OCI-M1 (cell line): ENCODE results near the gene SASH3.

Experiments
- DNase-seq: peaks from one replicate; lab custom pipeline; 2025; lab: John Stamatoyannopoulos, UW

Gene SASH3

DNA sequence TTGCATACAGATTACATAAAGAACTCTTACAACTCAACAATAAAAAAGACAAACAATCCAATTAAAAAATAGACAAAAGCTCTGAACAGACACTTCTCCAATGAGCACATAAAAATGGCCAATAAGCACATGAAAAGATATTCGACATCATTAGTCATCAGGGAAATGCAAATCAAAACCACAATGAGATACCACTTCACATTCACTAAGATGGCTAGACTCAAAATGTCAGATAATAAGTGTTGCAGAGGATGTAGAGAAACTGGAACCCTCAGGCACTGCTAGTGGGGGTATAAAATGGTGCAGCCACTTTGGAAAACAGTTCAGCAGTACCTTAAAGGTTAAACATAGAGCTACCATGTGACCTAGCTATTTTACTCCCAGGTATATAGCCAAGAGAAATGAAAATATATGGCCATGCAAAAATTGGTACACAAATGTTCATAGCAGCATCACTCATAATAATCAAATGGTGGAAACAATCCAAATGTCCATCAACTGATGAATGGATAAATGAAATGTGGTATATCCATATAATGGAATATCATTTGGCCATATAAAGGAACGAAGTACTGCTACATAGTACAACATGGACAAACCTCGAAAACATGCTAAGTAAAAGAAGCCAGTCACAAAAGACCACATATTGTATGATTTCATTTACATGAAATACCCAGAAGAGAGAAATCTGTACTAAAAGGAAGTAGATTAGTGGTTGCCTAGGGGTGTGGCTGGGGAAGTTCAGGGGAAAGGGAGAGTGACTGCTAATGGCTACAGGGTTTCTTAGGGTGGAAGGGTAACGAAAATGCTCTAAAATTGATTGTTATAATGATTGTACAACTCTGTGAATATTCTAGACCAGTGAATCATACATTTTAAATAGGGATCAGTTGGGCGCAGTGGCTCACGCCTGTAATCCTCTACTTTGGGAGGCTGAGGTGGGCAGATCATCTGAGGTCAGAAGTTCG, 29.4 kb downstream of the SASH3 start:
- peak; percentile 51 for DNase-seq

DNA sequence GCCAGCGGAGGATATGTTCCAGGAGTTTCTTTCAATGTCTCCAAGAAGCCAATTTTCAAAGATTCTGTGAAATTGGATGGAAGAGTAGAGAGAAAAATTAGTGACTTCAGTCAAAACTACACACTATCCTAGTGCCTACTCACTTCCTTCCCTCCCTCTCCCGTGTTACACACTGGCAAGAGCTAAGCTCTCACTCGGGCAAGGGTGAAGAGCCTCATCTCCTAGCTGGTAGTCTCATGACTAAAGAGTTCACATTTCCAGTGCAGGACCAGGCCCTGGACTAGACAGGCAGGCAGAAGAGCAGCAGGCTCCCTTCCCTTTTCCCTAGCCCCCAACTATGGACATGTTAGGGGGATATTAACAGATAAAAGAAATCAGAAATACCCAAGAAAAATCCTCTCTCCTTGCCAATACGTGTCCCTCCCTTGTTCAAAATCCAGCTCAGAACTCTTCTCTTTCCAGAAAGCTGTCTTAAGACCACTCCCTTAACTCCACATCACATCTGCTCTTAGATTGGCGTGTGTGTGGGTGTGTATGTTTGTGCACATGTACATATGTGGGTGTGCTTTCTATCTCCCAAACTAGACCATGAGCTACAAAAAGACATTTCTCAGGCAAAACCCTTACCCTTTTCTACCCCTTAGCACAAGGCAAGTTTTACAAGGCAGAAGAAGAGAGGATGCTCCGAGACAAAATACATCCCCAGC, 34.1 kb downstream of the SASH3 start:
- no peak for DNase-seq

DNA sequence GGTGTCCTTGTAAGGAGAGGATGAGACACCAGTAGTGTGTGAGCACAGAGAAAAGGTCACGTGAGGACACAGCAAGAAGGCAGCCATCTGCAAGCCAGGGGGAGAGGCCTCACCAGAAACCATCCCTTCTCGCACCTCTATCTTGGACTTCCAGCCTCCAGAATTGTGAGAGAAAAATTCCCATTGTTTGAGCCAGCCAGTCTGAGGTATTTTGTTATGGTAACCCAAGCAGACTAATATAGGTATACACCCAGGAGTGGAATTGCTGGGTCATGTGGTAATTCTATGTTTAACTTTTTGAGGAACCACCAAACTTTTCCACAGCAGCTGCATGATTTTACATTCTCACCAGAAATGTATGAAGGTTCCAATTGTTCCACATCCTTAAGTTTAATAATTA, 38.4 kb downstream of the SASH3 start:
- no peak for DNase-seq

DNA sequence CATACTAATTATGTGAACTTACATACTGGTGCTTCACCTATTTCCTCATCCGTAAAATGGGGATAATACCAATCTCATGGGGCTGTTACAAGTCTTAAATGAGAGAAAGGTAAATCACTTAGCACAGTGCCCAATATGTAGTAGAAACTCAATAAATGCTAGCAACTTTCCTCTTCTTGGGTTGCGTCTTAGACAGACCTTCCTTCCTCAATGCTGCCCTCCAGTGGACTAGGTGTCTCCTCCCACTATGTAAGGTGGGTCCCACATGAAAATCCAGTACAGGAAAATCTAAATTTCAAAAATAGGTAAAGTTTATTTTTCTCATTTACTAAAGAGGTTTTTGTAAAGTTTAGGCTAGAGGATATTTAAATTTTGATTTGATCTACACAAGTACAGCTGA, 43.4 kb downstream of the SASH3 start:
- peak; percentile 63 for DNase-seq

DNA sequence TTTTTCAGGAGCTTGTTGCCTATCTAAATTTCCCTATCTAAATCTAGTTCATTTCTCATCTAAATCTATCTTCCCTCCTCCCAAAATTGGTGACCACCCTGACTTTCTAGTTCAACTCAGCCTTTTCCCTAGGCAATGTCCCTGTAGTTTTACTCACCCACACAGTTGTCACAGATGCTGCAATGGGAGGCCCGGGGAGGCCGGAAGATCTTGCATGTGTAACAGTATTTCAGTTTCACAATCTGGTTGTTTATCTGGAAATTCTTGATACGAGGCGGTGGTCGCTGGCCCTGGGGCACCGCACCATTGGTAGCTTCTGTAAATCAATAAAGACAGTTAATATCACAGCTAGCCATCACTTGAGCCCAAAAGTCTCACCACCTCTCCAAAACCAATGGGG, 43.8 kb downstream of the SASH3 start:
- DNase-seq, result no peak

DNA sequence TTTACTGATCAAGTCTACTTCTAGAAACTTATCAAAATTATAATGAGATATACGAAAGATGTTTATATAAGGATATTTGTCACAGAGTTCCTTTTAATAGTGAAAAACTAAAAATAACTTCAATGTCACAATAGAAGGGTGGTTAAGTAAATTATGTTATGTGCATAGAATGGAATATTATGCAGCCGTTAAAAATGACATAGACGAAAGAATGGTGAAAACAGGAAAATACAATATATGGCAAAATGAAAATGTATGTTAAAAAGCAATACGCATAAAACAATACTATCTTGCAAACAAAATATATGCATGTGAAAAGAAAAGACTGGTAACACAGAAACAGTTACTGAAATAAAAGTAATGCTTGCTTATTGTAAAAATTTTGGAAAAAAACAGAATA, 44.9 kb downstream of the SASH3 start:
- no peak for DNase-seq

DNA sequence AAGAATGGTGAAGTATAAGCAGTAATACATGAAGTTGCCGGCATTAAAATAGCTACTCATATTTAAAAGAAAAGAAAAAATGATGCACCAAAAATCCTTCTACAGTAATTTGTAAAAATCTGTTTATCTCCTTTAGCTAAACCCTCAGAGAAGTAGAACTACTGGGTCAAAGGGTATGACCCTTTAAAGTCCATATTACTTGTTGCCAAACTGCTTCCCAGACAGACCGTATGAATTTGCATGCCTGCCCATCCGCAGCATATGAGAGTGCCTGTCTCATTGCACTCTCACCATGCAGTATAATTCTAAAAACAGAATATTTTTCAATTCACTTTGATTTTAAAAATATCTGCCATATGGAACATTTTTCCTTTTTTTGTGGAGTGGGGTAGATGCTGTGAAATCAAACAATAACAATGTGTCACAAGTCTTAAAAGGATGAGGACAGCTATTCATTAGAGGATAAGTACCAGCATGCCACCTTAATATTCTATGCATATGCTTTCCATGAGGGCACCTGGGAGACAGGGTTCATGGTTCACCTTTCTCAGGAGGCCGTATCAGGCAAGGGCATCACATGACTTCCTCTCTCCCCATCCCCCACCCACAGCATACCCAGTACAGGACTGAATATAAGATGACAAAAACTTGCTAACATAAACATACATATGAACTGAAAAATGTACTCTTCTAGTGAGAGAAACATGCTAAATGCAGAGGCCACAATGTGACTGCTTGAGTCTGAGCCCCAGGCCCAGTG, 46.2 kb downstream of the SASH3 start:
- no peak for DNase-seq

DNA sequence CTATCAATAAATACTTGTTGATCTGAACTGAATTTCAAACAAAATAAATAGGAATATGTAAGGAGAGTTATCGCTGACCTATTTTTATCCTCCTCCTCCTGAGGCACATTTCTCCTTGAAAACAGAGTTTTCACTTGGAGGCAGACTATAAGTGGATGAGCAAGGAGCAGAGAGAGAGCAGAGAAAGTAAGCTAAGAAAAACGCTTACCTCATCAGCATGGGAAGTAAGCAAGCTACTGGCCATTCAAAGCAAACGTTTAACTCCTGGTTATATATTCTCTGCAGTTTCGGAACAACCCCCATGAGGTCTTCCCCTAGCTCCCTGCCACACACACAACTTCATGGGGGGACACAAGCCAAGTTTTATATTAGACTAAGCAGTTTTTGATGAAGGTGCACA, 50.7 kb downstream of the SASH3 start:
- no peak for DNase-seq

DNA sequence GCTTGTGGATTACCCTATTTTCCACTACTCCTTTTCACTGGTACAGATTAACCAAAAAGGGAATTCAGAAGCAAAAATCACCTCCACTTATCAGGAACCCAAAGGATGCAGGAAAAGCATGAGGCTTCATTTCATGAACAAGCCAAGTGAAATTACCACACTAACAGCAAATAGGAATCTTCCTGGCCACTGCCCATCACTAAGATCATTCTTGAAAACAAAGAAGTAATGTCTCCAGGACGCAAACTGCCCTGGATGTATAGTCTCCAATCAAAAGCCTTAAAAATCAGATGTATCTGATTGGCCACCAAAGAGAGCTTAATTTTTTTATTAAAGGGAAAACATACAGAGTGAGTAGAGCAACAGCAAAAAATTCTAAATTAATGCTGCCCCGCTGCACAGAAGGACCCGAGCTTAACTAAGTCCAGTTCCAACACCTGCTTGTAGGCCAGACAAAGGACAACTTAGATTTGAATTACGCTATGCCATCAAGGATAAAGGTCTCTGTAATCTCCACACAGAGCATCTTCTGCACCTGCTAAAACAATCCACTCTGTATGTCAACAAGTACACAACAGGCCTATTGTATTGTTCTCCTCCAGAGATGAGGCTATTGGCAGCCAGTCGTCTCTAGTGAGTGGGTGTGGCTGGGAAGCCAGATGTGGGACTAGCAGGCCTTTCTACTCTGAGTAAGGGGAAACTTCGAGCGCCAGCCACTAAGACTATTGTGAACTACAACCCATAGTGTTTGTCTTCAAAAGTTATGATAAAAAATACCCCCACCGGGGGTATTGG, 51.5 kb downstream of the SASH3 start:
- no peak for DNase-seq

DNA sequence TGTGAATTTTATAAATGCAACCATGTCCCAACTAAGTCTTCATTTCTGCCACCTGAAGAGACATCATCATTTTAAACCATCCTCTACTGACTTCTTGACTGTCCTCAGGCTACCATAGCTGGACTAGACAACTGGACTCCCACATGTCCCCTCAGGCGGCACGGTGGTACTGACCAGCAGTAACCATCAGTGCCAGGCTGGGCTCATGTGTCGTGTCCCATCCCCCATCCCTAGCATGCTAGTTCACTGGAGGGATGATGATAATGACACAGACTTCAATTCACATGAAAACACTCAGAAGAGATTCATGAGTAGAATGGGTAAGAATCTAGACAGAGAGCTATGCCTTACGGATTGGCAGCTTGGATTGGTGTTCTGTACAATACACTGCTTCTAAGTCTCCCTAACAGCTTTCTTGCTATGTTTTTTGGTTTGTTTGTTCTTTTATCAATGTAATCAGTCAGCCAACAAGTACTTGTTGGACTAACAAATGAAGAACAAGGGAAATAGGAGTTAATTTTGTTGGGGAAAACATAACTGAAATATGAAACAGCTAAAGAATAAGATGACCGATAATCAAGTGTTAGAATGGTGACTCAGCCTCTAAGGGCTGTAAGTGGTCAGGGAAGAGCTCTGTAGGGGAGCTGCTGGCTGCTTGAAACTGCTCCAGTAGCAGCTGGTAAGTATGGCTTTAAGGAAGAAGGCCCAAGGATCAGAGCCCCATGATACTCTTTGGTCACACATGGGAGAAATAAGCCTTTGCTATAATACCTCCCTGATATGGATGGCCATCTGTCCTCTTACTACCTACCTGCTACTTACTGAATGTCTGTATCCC, 53.6 kb downstream of the SASH3 start:
- peak; percentile 21 for DNase-seq

DNA sequence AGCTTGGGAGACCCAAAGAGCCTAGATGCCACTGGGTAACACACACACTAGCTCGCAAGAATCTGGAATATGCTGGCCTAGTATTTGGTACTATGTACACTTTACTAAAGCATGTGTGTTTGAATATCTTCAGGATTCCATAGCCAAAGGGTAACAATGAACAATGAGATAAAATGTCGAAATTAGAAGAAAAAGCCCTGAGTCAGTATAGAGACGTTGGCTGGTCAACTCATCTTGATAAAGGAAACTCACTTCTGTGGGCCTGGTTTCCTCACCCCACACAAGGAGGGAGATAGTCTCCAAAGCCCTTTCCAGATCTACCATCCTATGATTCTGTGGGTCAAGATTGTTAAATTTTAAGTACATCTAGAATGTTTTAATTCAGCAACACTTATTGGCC, 57.1 kb downstream of the SASH3 start:
- DNase-seq, result peak; percentile 46

DNA sequence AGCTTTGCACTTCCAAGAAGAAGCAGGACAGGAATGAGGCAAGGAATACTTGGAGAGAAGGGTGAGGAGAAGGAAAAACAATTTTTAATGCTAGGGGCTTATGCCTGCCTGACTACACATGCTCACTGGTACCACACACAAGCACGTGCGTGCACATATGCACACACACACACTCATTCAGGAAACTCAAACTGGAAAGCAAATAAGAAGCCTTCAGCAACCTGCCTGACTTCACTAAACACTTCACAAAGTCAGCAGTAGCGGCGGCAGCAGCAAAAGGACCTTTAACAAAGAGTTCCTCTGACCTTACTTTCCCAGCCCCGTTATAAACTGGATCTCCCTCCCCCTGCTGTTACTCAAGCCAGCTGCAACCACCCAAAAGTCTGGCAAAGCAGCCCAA, 60.6 kb downstream of the SASH3 start:
- no peak for DNase-seq

DNA sequence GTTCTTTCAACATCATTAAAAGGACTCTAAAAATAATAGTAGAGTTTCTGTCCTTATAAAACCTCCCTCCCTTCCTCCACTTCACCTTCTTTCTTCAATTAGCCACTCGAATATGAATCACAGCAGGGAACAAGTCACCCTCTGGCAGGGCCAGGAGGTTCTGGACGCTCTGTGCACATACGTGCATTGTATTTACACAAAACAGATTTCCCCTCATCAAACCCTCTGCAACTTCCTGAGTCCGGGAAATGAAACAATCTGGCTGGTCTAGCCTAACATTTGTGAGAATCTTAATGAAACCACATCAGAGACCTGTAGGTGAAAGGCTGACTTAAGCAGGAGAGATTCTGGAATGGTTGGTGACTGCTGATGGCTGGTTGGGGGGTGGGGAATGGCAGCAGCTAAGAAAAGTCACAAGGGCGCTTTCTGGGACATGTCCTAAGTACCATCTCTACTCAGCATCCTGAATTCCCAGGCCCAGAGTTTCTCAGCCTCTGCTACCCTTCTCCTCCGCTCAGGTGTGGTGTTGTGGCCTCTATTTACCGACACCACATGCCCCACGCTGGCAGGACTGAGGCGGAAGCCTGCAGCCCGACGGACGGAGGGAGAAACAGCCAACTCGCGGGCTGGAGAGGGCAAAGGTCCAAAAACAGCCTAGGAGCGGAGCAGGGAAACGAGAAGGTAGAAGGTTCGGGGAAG, 62.9 kb downstream of the SASH3 start:
- DNase-seq, result peak; percentile 18

DNA sequence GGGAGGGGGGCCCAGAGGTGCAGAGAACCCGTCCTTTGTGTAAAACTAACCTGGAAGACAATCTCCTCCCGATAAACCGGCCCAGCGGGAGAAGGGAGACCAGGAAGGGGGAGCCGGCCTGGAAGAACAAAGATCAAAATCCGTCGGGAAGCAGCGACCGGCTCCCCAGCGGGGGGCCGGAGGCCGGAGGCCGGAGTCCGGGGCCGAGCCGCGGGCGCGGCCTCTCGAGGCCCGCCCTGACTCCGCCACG, 63.4 kb downstream of the SASH3 start:
- DNase-seq, result no peak

DNA sequence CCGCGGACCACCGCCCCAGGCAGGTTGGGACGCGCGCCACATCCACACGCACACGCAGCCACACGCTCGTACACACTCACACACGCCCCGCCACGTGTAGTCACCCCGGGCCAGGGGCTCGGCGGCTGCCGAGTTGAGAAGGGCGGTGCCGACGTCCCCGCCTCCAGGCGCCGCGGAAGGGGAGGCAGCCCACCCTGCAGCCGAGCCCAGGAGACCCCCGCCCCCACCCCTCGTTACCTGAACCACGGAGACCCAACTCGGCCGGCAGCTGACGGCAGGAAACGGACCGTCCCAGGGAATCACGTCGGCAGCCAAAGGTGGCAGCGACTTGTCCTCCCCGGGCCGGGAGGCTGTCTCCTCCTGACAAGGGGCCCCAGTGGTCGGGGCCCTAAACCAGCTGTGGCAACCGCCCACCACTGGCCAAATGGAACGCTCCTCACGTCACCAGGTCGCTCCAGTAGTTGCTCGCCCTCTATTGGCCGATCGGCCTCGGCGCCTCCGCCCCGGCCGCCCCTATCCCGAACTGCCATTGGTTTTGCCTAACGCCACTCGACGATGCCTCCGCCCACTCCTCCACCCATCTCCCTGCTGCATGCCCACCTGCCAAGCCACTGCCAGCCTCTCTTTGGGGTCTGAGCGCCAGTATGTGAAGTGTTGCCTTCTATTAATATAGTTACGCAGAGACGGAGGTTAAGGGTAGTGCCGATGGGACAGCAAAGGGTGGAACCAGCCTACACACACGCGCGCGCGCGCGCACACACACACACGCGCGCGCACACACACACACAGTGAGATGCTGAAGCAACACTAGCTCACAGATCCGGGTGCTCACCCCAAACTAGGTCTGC, 63.9 kb downstream of the SASH3 start, which contains the start of gene ZDHHC9:
Gene ZDHHC9, minus strand, starts transcription at position 428 of the 848 bp plus-strand sequence. CDS start 1,941 bp downstream, outside the sequence.
- peak; percentile 91 for DNase-seq
